ENCODE measurements around the gene NKD1. TPM values are rescaled to one million over a fixed set of nuclear protein-coding genes. Genes with fewer than 3 reads are reported as not detected.

NKD1 gene
- total and polyA plus RNA-seq, 2 donors = 0.90 to 0.98 TPM

- H3K9me3 ChIP-seq (ENCODE audit: control insufficient read depth in 2 of 2, insufficient read depth in 1 of 2, low read length in 1 of 2) = no peaks in the 10 kb centered on the region
- H3K4me1 ChIP-seq (ENCODE audit: control insufficient read depth in 2 of 2, insufficient read depth in 2 of 2, low read length in 2 of 2) = peaks cover 0 to 1% of the 10 kb centered on the region in 2 donors
- DNase-seq (ENCODE audit: low read depth in 6 of 9, low spot score in 9 of 9) = no peak
- WGBS = 98% methylated on average over 17 of the region's 17 CpGs
- H3K4me3 ChIP-seq (ENCODE audit: low read length in 2 of 2) = no peak overlapping the region
- no peaks in the 10 kb centered on the region for H3K36me3 ChIP-seq (ENCODE audit: control insufficient read depth in 2 of 2, insufficient read depth in 2 of 2, low read length in 1 of 2)
- no peaks in the 10 kb centered on the region for H3K27me3 ChIP-seq (ENCODE audit: control insufficient read depth in 2 of 2, insufficient read depth in 1 of 2, low read length in 1 of 2)
- H3K27ac ChIP-seq (ENCODE audit: low read depth in 1 of 2, low read length in 1 of 2) = no peak overlapping the region
Observed at GRCh38 chr16:50597563-50598255, 49.5 kb downstream of the NKD1 start.

GRCh38 chr16:50598256-50598894, 50.2 kb downstream of the NKD1 start:
- H3K27me3 ChIP-seq (ENCODE audit: control insufficient read depth in 2 of 2, insufficient read depth in 1 of 2, low read length in 1 of 2) = no peaks in the 10 kb centered on the region
- H3K27ac ChIP-seq (ENCODE audit: low read depth in 1 of 2, low read length in 1 of 2) = no peak overlapping the region
- peaks cover 0 to 8% of the 10 kb centered on the region in 2 donors for H3K4me1 ChIP-seq (ENCODE audit: control insufficient read depth in 2 of 2, insufficient read depth in 2 of 2, low read length in 2 of 2)

GRCh38 chr16:50598936-50599361, 50.8 kb downstream of the NKD1 start:
- H3K27ac ChIP-seq (ENCODE audit: low read depth in 1 of 2, low read length in 1 of 2) = no peak overlapping the region
- no peaks in the 10 kb centered on the region for H3K9me3 ChIP-seq (ENCODE audit: control insufficient read depth in 2 of 2, insufficient read depth in 1 of 2, low read length in 1 of 2)
- H3K27me3 ChIP-seq (ENCODE audit: control insufficient read depth in 2 of 2, insufficient read depth in 1 of 2, low read length in 1 of 2) = no peaks in the 10 kb centered on the region
- peaks cover 0 to 14% of the 10 kb centered on the region in 2 donors for H3K4me1 ChIP-seq (ENCODE audit: control insufficient read depth in 2 of 2, insufficient read depth in 2 of 2, low read length in 2 of 2)
- WGBS = 96% methylated on average over 8 of the region's 8 CpGs
- no peak overlapping the region for H3K4me3 ChIP-seq (ENCODE audit: low read length in 2 of 2)
- no peak for DNase-seq (ENCODE audit: low read depth in 6 of 9, low spot score in 9 of 9)
- H3K36me3 ChIP-seq (ENCODE audit: control insufficient read depth in 2 of 2, insufficient read depth in 2 of 2, low read length in 1 of 2) = no peaks in the 10 kb centered on the region

More at GRCh38 chr16:50598256-50598894, 50.2 kb downstream of the NKD1 start:
- H3K9me3 ChIP-seq (ENCODE audit: control insufficient read depth in 2 of 2, insufficient read depth in 1 of 2, low read length in 1 of 2) = no peaks in the 10 kb centered on the region
- no peak for DNase-seq (ENCODE audit: low read depth in 6 of 9, low spot score in 9 of 9)
- H3K4me3 ChIP-seq (ENCODE audit: low read length in 2 of 2) = no peak overlapping the region
- no peaks in the 10 kb centered on the region for H3K36me3 ChIP-seq (ENCODE audit: control insufficient read depth in 2 of 2, insufficient read depth in 2 of 2, low read length in 1 of 2)
- WGBS = 97% methylated on average over 15 of the region's 15 CpGs

- H3K4me3 ChIP-seq (ENCODE audit: low read length in 2 of 2) = no peak overlapping the region
- no peaks in the 10 kb centered on the region for H3K9me3 ChIP-seq (ENCODE audit: control insufficient read depth in 2 of 2, insufficient read depth in 1 of 2, low read length in 1 of 2)
- H3K27ac ChIP-seq (ENCODE audit: low read depth in 1 of 2, low read length in 1 of 2) = no peak overlapping the region
- H3K36me3 ChIP-seq (ENCODE audit: control insufficient read depth in 2 of 2, insufficient read depth in 2 of 2, low read length in 1 of 2) = no peaks in the 10 kb centered on the region
- no peaks in the 10 kb centered on the region for H3K27me3 ChIP-seq (ENCODE audit: control insufficient read depth in 2 of 2, insufficient read depth in 1 of 2, low read length in 1 of 2)
- WGBS = 94% methylated on average over 6 of the region's 6 CpGs
- DNase-seq (ENCODE audit: low read depth in 6 of 9, low spot score in 9 of 9) = no peak
- peaks cover 0 to 15% of the 10 kb centered on the region in 2 donors for H3K4me1 ChIP-seq (ENCODE audit: control insufficient read depth in 2 of 2, insufficient read depth in 2 of 2, low read length in 2 of 2)
Observed at GRCh38 chr16:50599494-50599893, 51.3 kb downstream of the NKD1 start.

GRCh38 chr16:50600582-50601283, 52.5 kb downstream of the NKD1 start:
- no peaks in the 10 kb centered on the region for H3K27me3 ChIP-seq (ENCODE audit: control insufficient read depth in 2 of 2, insufficient read depth in 1 of 2, low read length in 1 of 2)
- no peak for DNase-seq (ENCODE audit: low read depth in 6 of 9, low spot score in 9 of 9)
- no peaks in the 10 kb centered on the region for H3K36me3 ChIP-seq (ENCODE audit: control insufficient read depth in 2 of 2, insufficient read depth in 2 of 2, low read length in 1 of 2)
- H3K27ac ChIP-seq (ENCODE audit: low read depth in 1 of 2, low read length in 1 of 2) = no peak overlapping the region
- H3K4me3 ChIP-seq (ENCODE audit: low read length in 2 of 2) = no peak overlapping the region
- no peaks in the 10 kb centered on the region for H3K9me3 ChIP-seq (ENCODE audit: control insufficient read depth in 2 of 2, insufficient read depth in 1 of 2, low read length in 1 of 2)
- H3K4me1 ChIP-seq (ENCODE audit: control insufficient read depth in 2 of 2, insufficient read depth in 2 of 2, low read length in 2 of 2) = peaks cover 0 to 15% of the 10 kb centered on the region in 2 donors
- WGBS = 97% methylated on average over 15 of the region's 15 CpGs

- H3K4me1 ChIP-seq (ENCODE audit: control insufficient read depth in 2 of 2, insufficient read depth in 2 of 2, low read length in 2 of 2) = peaks cover 0 to 15% of the 10 kb centered on the region in 2 donors
- WGBS = 97% methylated on average over 12 of the region's 12 CpGs
- no peak for DNase-seq (ENCODE audit: low read depth in 6 of 9, low spot score in 9 of 9)
Observed at GRCh38 chr16:50601341-50601740, 53.1 kb downstream of the NKD1 start.

GRCh38 chr16:50602126-50602525, 53.9 kb downstream of the NKD1 start:
- no peak overlapping the region for H3K4me3 ChIP-seq (ENCODE audit: low read length in 2 of 2)
- 92% methylated on average over 5 of the region's 5 CpGs for WGBS
- no peak overlapping the region for H3K27ac ChIP-seq (ENCODE audit: low read depth in 1 of 2, low read length in 1 of 2)
- H3K9me3 ChIP-seq (ENCODE audit: control insufficient read depth in 2 of 2, insufficient read depth in 1 of 2, low read length in 1 of 2) = no peaks in the 10 kb centered on the region
- no peaks in the 10 kb centered on the region for H3K36me3 ChIP-seq (ENCODE audit: control insufficient read depth in 2 of 2, insufficient read depth in 2 of 2, low read length in 1 of 2)
- no peaks in the 10 kb centered on the region for H3K27me3 ChIP-seq (ENCODE audit: control insufficient read depth in 2 of 2, insufficient read depth in 1 of 2, low read length in 1 of 2)
- no peak for DNase-seq (ENCODE audit: low read depth in 6 of 9, low spot score in 9 of 9)
- peaks cover 0 to 15% of the 10 kb centered on the region in 2 donors for H3K4me1 ChIP-seq (ENCODE audit: control insufficient read depth in 2 of 2, insufficient read depth in 2 of 2, low read length in 2 of 2)

More at GRCh38 chr16:50601341-50601740, 53.1 kb downstream of the NKD1 start:
- Histone ChIP-seq H3K27ac (ENCODE audit: low read depth in 1 of 2, low read length in 1 of 2) (no peak overlapping the region), H3K36me3 (ENCODE audit: control insufficient read depth in 2 of 2, insufficient read depth in 2 of 2, low read length in 1 of 2) (no peaks in the 10 kb centered on the region), H3K27me3 (ENCODE audit: control insufficient read depth in 2 of 2, insufficient read depth in 1 of 2, low read length in 1 of 2) (no peaks in the 10 kb centered on the region), H3K4me3 (ENCODE audit: low read length in 2 of 2) (no peak overlapping the region), H3K9me3 (ENCODE audit: control insufficient read depth in 2 of 2, insufficient read depth in 1 of 2, low read length in 1 of 2) (no peaks in the 10 kb centered on the region)

GRCh38 chr16:50602531-50603205, 54.5 kb downstream of the NKD1 start:
- H3K4me1 ChIP-seq (ENCODE audit: control insufficient read depth in 2 of 2, insufficient read depth in 2 of 2, low read length in 2 of 2) = peaks cover 0 to 15% of the 10 kb centered on the region in 2 donors
- 37% methylated on average over 14 of the region's 14 CpGs for WGBS
- H3K27me3 ChIP-seq (ENCODE audit: control insufficient read depth in 2 of 2, insufficient read depth in 1 of 2, low read length in 1 of 2) = no peaks in the 10 kb centered on the region
- H3K9me3 ChIP-seq (ENCODE audit: control insufficient read depth in 2 of 2, insufficient read depth in 1 of 2, low read length in 1 of 2) = no peaks in the 10 kb centered on the region
- DNase-seq (ENCODE audit: low read depth in 6 of 9, low spot score in 9 of 9) = peak in 1 of 9 donors; percentile 22
- H3K27ac ChIP-seq (ENCODE audit: low read depth in 1 of 2, low read length in 1 of 2) = no peak overlapping the region
- no peak overlapping the region for H3K4me3 ChIP-seq (ENCODE audit: low read length in 2 of 2)
- no peaks in the 10 kb centered on the region for H3K36me3 ChIP-seq (ENCODE audit: control insufficient read depth in 2 of 2, insufficient read depth in 2 of 2, low read length in 1 of 2)

All from thymus (tissue), 11 donors.